ENCODE data around the gene TUG1. TPM values are rescaled to one million over a fixed set of nuclear protein-coding genes. Genes with fewer than 3 reads are reported as not detected.

The TUG1 gene
- total RNA-seq, 4 donors from 2014 or later, result 48.1 to 170 (median 61.2) TPM

DNA sequence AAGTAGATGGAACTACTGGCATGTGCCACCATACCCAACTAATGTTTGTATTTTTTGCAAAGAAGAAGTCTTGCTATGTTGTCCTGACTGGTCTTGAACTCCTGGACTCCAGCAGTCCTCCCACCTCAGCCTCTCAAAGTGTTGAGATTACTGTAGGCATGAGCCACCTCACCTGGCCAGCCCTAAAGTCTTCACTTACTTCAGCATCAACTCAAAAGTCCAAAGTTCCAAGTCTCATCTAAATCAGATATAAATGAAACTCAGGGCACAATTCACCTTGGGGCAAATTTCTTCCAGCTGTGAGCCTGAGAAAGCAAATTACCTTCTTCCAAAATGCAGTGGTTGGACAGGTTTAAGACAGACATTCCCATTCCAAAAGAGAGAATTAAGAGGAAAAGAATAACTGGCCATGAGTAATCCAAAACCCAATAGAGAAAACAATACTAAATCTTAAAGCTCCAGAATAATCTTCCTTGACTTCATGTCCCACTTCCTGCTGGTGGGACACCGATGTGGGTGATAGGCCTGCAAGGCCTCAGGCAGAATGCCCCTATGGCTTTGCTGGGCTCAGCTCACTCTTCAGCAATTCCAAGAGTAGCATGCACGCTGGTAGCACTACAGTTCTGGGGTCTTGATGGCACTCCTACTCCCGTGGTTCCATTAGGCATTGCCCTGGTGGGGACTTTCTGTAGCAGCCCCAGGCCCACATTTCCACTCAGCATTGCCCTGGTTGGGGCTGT, 50.3 kb downstream of the TUG1 start:
- Histone ChIP-seq H3K27me3 (no peaks in the 10 kb centered on the region), H3K36me3 (no peaks in the 10 kb centered on the region), H3K27ac (no peak overlapping the region), H3K4me3 (no peak overlapping the region), H3K9me3 (no peaks in the 10 kb centered on the region), H3K4me1 (no peaks in the 10 kb centered on the region)
- WGBS, result 85% methylated on average over 3 of the region's 3 CpGs
- peak in 1 of 2 donors; percentile 15 for DNase-seq (ENCODE audit: low spot score in 2 of 2)
- TF ChIP-seq POLR2AphosphoS5 (IDR thresholded peaks at IDR 0.05) (no peak), EP300 (IDR thresholded peaks at IDR 0.05) (no peak)
- TF ChIP-seq, protein P1, sequence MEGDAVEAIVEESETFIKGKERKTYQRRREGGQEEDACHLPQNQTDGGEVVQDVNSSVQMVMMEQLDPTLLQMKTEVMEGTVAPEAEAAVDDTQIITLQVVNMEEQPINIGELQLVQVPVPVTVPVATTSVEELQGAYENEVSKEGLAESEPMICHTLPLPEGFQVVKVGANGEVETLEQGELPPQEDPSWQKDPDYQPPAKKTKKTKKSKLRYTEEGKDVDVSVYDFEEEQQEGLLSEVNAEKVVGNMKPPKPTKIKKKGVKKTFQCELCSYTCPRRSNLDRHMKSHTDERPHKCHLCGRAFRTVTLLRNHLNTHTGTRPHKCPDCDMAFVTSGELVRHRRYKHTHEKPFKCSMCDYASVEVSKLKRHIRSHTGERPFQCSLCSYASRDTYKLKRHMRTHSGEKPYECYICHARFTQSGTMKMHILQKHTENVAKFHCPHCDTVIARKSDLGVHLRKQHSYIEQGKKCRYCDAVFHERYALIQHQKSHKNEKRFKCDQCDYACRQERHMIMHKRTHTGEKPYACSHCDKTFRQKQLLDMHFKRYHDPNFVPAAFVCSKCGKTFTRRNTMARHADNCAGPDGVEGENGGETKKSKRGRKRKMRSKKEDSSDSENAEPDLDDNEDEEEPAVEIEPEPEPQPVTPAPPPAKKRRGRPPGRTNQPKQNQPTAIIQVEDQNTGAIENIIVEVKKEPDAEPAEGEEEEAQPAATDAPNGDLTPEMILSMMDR (IDR thresholded peaks at IDR 0.05), result no peak

DNA sequence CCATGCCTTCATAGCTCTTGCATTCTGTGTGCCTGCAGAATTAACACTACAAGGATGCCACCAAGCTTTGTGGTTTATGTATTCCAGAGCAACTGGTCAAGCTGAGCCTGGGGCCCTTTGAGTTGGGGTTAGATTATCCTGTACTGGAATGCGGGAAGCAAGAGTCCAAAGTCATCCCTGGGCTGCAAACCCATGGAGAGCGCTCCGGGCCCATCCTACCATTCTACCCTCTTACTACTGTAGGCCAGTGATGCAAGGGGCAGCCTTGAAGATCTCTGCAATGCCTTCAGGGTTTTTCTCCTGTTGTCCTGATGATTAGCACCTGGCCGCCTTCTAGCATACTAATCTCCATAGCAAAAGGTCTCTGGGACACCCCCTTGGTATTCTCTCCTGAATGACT, 51.3 kb downstream of the TUG1 start:
- Histone ChIP-seq H3K27ac (no peak overlapping the region), H3K27me3 (no peaks in the 10 kb centered on the region), H3K4me1 (no peaks in the 10 kb centered on the region), H3K4me3 (no peak overlapping the region), H3K9me3 (no peaks in the 10 kb centered on the region), H3K36me3 (no peaks in the 10 kb centered on the region)
- WGBS, result 94% methylated on average over 4 of the region's 4 CpGs
- no peak for TF ChIP-seq POLR2AphosphoS5 (IDR thresholded peaks at IDR 0.05)
- no peak for TF ChIP-seq EP300 (IDR thresholded peaks at IDR 0.05)
- TF ChIP-seq, protein P1 (IDR thresholded peaks at IDR 0.05), result no peak
- TF ChIP-seq POLR2A (IDR thresholded peaks at IDR 0.05), result no peak
- DNase-seq (ENCODE audit: low spot score in 2 of 2), result peak in 1 of 2 donors; percentile 29

DNA sequence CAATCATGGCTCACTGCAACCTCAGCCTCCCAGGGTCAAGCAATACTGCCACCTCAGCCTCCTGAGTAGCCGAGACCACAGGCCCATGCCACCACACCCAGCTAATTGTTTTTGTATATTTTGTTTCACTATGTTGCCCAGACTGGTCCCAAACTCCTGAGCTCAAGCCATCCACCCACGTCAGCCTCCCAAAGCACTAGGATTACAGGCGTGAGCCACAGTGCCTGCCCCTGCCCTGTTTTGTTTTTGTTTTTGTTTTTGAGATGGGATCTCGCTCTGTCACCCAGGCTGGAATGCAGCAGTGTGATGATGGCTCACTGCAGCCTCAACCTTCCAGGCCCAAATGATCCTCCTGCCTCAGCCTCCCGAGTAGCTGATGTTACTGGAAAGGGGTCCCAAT, 53.5 kb downstream of the TUG1 start:
- 92% methylated on average over 5 of the region's 5 CpGs for WGBS
- DNase-seq (ENCODE audit: low spot score in 2 of 2), result peak in 1 of 2 donors; percentile 16

More for the DNA sequence above, 53.5 kb downstream of the TUG1 start:
- Histone ChIP-seq H3K4me3 (no peak overlapping the region), H3K36me3 (no peaks in the 10 kb centered on the region), H3K4me1 (no peaks in the 10 kb centered on the region), H3K27me3 (no peaks in the 10 kb centered on the region), H3K27ac (no peak overlapping the region), H3K9me3 (no peaks in the 10 kb centered on the region)
- no peak for TF ChIP-seq EP300 (IDR thresholded peaks at IDR 0.05)
- no peak for TF ChIP-seq POLR2AphosphoS5 (IDR thresholded peaks at IDR 0.05)
- no peak for TF ChIP-seq POLR2A (IDR thresholded peaks at IDR 0.05)
- TF ChIP-seq, protein P1 (IDR thresholded peaks at IDR 0.05), result no peak

Other genes with a start within 250 kb of the TUG1 start
- 10 to 100 TPM; 12.9 to 38.7 (median 21.3) TPM for gene MORC2, start 491 bp upstream of the TUG1 start, total RNA-seq
- gene SMTN, start 112.1 kb downstream of the TUG1 start, total RNA-seq, result 10 to 100 TPM; 42.3 to 54.6 (median 50.5) TPM
- 10 to 100 TPM; 37.4 to 72.1 (median 56.0) TPM for gene SELENOM, start 138.3 kb downstream of the TUG1 start, total RNA-seq
- gene INPP5J, start 153.7 kb downstream of the TUG1 start, total RNA-seq, result 1 to 10 TPM in 3 of 4 donors, under 1 TPM in 1; 0.26 to 3.2 (median 2.5) TPM
- 1 to 10 TPM; 3.1 to 9.5 (median 7.6) TPM for gene PLA2G3, start 171.2 kb downstream of the TUG1 start, total RNA-seq
- gene RNF185, start 190.9 kb downstream of the TUG1 start, total RNA-seq, result 10 to 100 TPM; 36.0 to 41.9 (median 38.9) TPM
- 100 to 1,000 TPM; 103 to 229 (median 188) TPM for gene LIMK2, start 243.0 kb downstream of the TUG1 start, total RNA-seq